Endothelial cell of umbilical vein (primary cell): ENCODE data around the gene TKT. TPM values are rescaled to one million over a fixed set of nuclear protein-coding genes. Genes with fewer than 3 reads are reported as not detected.

Experiments
- BruUV-seq: library from RNA; stranded (reverse); fragments of 400-500 nt; replicated peaks from 2 replicates; lab custom pipeline; 2021; lab: Mats Ljungman, UMichigan
- CTCF ChIA-PET: fragments of 300-600, 350-600 bp; sonication (Branson Sonifier 250); formaldehyde crosslinking; loops from one replicate; lab custom pipeline; 2021; ENCODE audit warnings: antibody characterized with exemption, inconsistent platforms; lab: Charles Lee
- POLR2A ChIA-PET: fragments of 300-600, 350-600 bp; sonication (Branson Sonifier 250); formaldehyde crosslinking; loops from one replicate; lab custom pipeline; 2021; ENCODE audit warnings: antibody characterized with exemption, inconsistent platforms; lab: Charles Lee
- DNase-seq: peaks from one replicate; pipeline ENCODE4 v3.0.0-alpha.2; 2011; ENCODE audit warnings: low read depth, low spot score
- FAIRE-seq: peaks from 2 replicates; lab custom pipeline; 2011; peaks lifted over from hg19 to GRCh38; lab: Jason Lieb, UNC
- H2AFZ ChIP-seq: 2 replicates; pipeline ENCODE4 v1.6.0; 2012; ENCODE audit warnings: low read depth, low read length, control low read depth, inconsistent platforms
- H3K27ac ChIP-seq: 2 replicates; pipeline ENCODE4 v1.5.1; 2011; ENCODE audit warnings: low read depth, mild to moderate bottlenecking, control low read depth, low read length, moderate library complexity; ENCODE audit not compliant: insufficient read depth
- H3K27me3 ChIP-seq, 2 experiments: 2 replicates each; pipeline versions ENCODE4 v1.6.0 to v1.6.1; 2011; ENCODE audit warnings: low read length in 2 of 2, mixed read lengths in 1 of 2; ENCODE audit not compliant: control insufficient read depth in 2 of 2, insufficient read depth in 2 of 2
- H3K36me3 ChIP-seq, 2 experiments: 2 replicates in 1 of 2; 3 replicates in 1 of 2; pipeline ENCODE4 v1.5.1; 2011; ENCODE audit warnings: low read length in 2 of 2, mild to moderate bottlenecking in 1 of 2, moderate library complexity in 1 of 2; ENCODE audit not compliant: control insufficient read depth in 2 of 2, insufficient read depth in 2 of 2; ENCODE audit errors: extremely low read depth in 1 of 2
- H3K4me1 ChIP-seq: 3 replicates; pipeline ENCODE4 v1.5.1; 2011; ENCODE audit warnings: mild to moderate bottlenecking, low read length; ENCODE audit not compliant: control insufficient read depth, insufficient read depth; ENCODE audit errors: extremely low read depth
- H3K4me2 ChIP-seq: 2 replicates; pipeline ENCODE4 v1.6.1; 2011; ENCODE audit warnings: low read length, control low read depth, mixed read lengths; ENCODE audit not compliant: insufficient read depth
- H3K4me3 ChIP-seq, 3 experiments: fragments of 200-600 bp in 1 of 3; sonication (generic), shearing (Covaris generic) in 1 of 3; replicated peaks in 1 of 3; 2 replicates each; pipeline ENCODE4 v1.5.1; 2011 to 2016; ENCODE audit warnings: control low read depth in 3 of 3, low read length in 3 of 3, mild to moderate bottlenecking in 2 of 3, inconsistent platforms in 1 of 3, low read depth in 1 of 3, moderate library complexity in 1 of 3; ENCODE audit not compliant: insufficient read depth in 1 of 3
- H3K79me2 ChIP-seq: 2 replicates; pipeline ENCODE4 v1.6.0; 2012; ENCODE audit warnings: low read length, inconsistent platforms; ENCODE audit not compliant: control insufficient read depth, insufficient read depth
- H3K9ac ChIP-seq: replicated peaks from 2 replicates; pipeline ENCODE3; 2011; ENCODE audit warnings: low read length, control low read depth; ENCODE audit not compliant: insufficient read depth; ENCODE audit errors: extremely low read depth
- H3K9me1 ChIP-seq: replicated peaks from 3 replicates; pipeline ENCODE4 v1.6.0; 2011; ENCODE audit warnings: mild to moderate bottlenecking, low read length; ENCODE audit not compliant: control insufficient read depth, insufficient read depth; ENCODE audit errors: extremely low read depth
- H3K9me3 ChIP-seq: replicated peaks from 2 replicates; pipeline ENCODE4 v1.5.1; 2012; ENCODE audit warnings: low read length, inconsistent platforms; ENCODE audit not compliant: control insufficient read depth, insufficient read depth
- H4K20me1 ChIP-seq: replicated peaks from 2 replicates; pipeline ENCODE3; 2011; ENCODE audit warnings: mild to moderate bottlenecking, low read length; ENCODE audit not compliant: control insufficient read depth, insufficient read depth; ENCODE audit errors: extremely low read depth
- CTCF ChIP-seq, 2 donors: IDR thresholded peaks; 1 replicate in 1 of 2; 2 replicates in 1 of 2; pipeline ENCODE4 v1.5.1; 2011; ENCODE audit warnings: low read length in 2 of 2, mild to moderate bottlenecking in 2 of 2, moderate library complexity in 2 of 2, control low read depth in 1 of 2, inconsistent platforms in 1 of 2, low read depth in 1 of 2; ENCODE audit not compliant: insufficient read depth in 1 of 2; ENCODE audit errors: extremely low read depth in 1 of 2
- EZH2 ChIP-seq: IDR thresholded peaks from 2 replicates; pipeline ENCODE4 v1.6.1; 2012; ENCODE audit warnings: borderline replicate concordance, low read depth, mild to moderate bottlenecking, moderate library complexity, low read length, inconsistent platforms; ENCODE audit not compliant: severe bottlenecking
- FOS ChIP-seq: IDR thresholded peaks from 2 replicates; pipeline ENCODE4 v1.6.1; 2011; ENCODE audit warnings: mild to moderate bottlenecking, low read length, moderate library complexity, borderline replicate concordance; ENCODE audit not compliant: insufficient read depth
- GATA2 ChIP-seq: IDR thresholded peaks from 2 replicates; pipeline ENCODE4 v1.7.0; 2011; ENCODE audit warnings: low read depth, mild to moderate bottlenecking, moderate library complexity, mixed read lengths, low read length; ENCODE audit not compliant: insufficient read length, insufficient read depth
- JUN ChIP-seq: IDR thresholded peaks from 2 replicates; pipeline ENCODE4 v1.6.1; 2011; ENCODE audit warnings: borderline replicate concordance, low read depth; ENCODE audit not compliant: insufficient read length, insufficient read depth
- MAX ChIP-seq: IDR thresholded peaks from 2 replicates; pipeline ENCODE4 v1.6.1; 2011; ENCODE audit not compliant: insufficient read depth, insufficient read length
- MYC ChIP-seq: IDR thresholded peaks from one replicate; pipeline ENCODE4 v1.6.1; 2011; ENCODE audit warnings: mild to moderate bottlenecking, low read depth, low read length
- POLR2A ChIP-seq: IDR thresholded peaks from 2 replicates; pipeline ENCODE4 v1.6.1; 2012; ENCODE audit warnings: low read depth, mild to moderate bottlenecking, control low read depth, low read length
- POLR2AphosphoS5 ChIP-seq: IDR thresholded peaks from 2 replicates; pipeline ENCODE4 v1.6.1; 2012; ENCODE audit warnings: low read depth, mild to moderate bottlenecking, control low read depth, low read length, moderate library complexity; ENCODE audit not compliant: insufficient read depth
- dilution Hi-C: fragments of 300-500 bp; cut with MboI; formaldehyde crosslinking; loops from one replicate; pipeline ENCODE4 v1.15.0; 2019; ENCODE audit warnings: low sequenced_read_pairs; ENCODE audit not compliant: extremely low pct_ligation_motif_present
- intact Hi-C: fragments of 100-400 bp; cut with micrococcal nuclease; formaldehyde crosslinking; loops from one replicate; pipeline ENCODE4 v1.10.0; 2022
- polyA plus RNA-seq, 4 experiments: library from polyadenylated mRNA; depleted of rRNA in 3 of 4; stranded (reverse) in 3 of 4; unstranded in 1 of 4; fragments of >200 nt; gene quantifications; 2 replicates each; pipeline versions ENCODE4 v1.2.1 to v1.2.3, GENCODE V29; 2011 to 2012; ENCODE audit warnings: missing spikeins in 1 of 4
- total RNA-seq: library from RNA; stranded (reverse); gene quantifications from 2 replicates; pipeline ENCODE4 v1.2.3, GENCODE V29; 2021

The TKT gene
- total and polyA plus RNA-seq, 2 donors (not counting 3 experiments of a cell fraction or from before 2014, with no cell fraction given), result 287 to 586 TPM

- intact Hi-C loops (loop anchor here (1.0 kb wide), 2 partner anchors 16 to 32 kb away; no protein-coding TSS in a partner anchor), dilution Hi-C loops (no loop called here)
- CTCF ChIA-PET, result no interaction called here
- peak overlapping the region; percentile 63 for H3K9ac ChIP-seq
- no peaks in the 10 kb centered on the region for H3K27me3 ChIP-seq
- H3K4me3 ChIP-seq, result no peak overlapping the region
- peaks cover 2% of the 10 kb centered on the region for H4K20me1 ChIP-seq
- no peaks in the 10 kb centered on the region for H3K9me1 ChIP-seq
- no peak for TF ChIP-seq CTCF (IDR thresholded peaks at IDR 0.05; ENCODE audit: extremely low read depth in 1 of 2, insufficient read depth in 1 of 2, low read depth in 1 of 2, low read length in 2 of 2)
- TF ChIP-seq POLR2AphosphoS5, result peak; percentile 33
- TF ChIP-seq POLR2A, result peak; percentile 25
- TF ChIP-seq FOS, result peak; percentile 69
- TF ChIP-seq MYC, result no peak
- TF ChIP-seq GATA2, result no peak
- no peak for TF ChIP-seq EZH2
- no peak for TF ChIP-seq MAX
- peak; percentile 74 for TF ChIP-seq JUN
- peaks cover 40% of the 10 kb centered on the region for H3K4me1 ChIP-seq
- peaks cover 38% of the 10 kb centered on the region in 2 experiments for H3K36me3 ChIP-seq
- H3K27ac ChIP-seq, result peak overlapping the region; percentile 88
- no peaks in the 10 kb centered on the region for H3K9me3 ChIP-seq
- FAIRE-seq, result peak; percentile 99
- peaks cover 71% of the 10 kb centered on the region for H3K79me2 ChIP-seq
- H2AFZ ChIP-seq, result no peak overlapping the region
- peak overlapping the region; percentile 5 for H3K4me2 ChIP-seq
- DNase-seq, result peak; percentile 98
- no TSS peak for BruUV-seq
- POLR2A ChIA-PET, result interaction anchor here (0.7 kb wide), 1 partner anchor 17 kb away, joined by 4 read pairs; the partner anchor contains the start of gene TKT
Observed at GRCh38 chr3:53238051-53238850, 17.6 kb downstream of the TKT start.
